IPS-15b (cell line): ENCODE results near the gene TARBP1.

Experiments used
- H3K27me3 ChIP-seq: one replicate; pipeline ENCODE4 v1.6.1; 2013; ENCODE audit warnings: low read length; ENCODE audit not compliant: control insufficient read depth, insufficient read depth
- H3K36me3 ChIP-seq: one replicate; pipeline ENCODE4 v1.6.1; 2013; ENCODE audit warnings: low read length; ENCODE audit not compliant: control insufficient read depth, insufficient read depth
- H3K4me1 ChIP-seq: one replicate; pipeline ENCODE4 v1.6.1; 2013; ENCODE audit warnings: mild to moderate bottlenecking, low read length; ENCODE audit not compliant: control insufficient read depth, insufficient read depth
- H3K4me3 ChIP-seq: one replicate; pipeline ENCODE4 v1.5.1; 2013; ENCODE audit warnings: low read depth, low read length
- H3K9ac ChIP-seq: one replicate; pipeline ENCODE4 v1.6.1; 2013; ENCODE audit warnings: low read depth, mild to moderate bottlenecking, low read length
- H3K9me3 ChIP-seq: one replicate; pipeline ENCODE4 v1.6.1; 2013; ENCODE audit warnings: mild to moderate bottlenecking, low read length; ENCODE audit not compliant: control insufficient read depth, insufficient read depth

TARBP1 gene

GRCh38 chr1:234452406-234452965 is 26.5 kb downstream of the TARBP1 start:
- H3K27me3 ChIP-seq, result no peaks in the 10 kb centered on the region
- no peak overlapping the region for H3K4me3 ChIP-seq
- no peaks in the 10 kb centered on the region for H3K36me3 ChIP-seq
- H3K9ac ChIP-seq, result no peak overlapping the region
- H3K4me1 ChIP-seq, result no peaks in the 10 kb centered on the region
- no peaks in the 10 kb centered on the region for H3K9me3 ChIP-seq

GRCh38 chr1:234440348-234440747 is 38.6 kb downstream of the TARBP1 start:
- Histone ChIP-seq H3K27me3 (no peaks in the 10 kb centered on the region), H3K9ac (no peak overlapping the region), H3K4me3 (no peak overlapping the region), H3K36me3 (no peaks in the 10 kb centered on the region), H3K4me1 (no peaks in the 10 kb centered on the region), H3K9me3 (no peaks in the 10 kb centered on the region)

GRCh38 chr1:234438579-234438978 is 40.4 kb downstream of the TARBP1 start:
- H3K9ac ChIP-seq, result no peak overlapping the region
- H3K9me3 ChIP-seq, result no peaks in the 10 kb centered on the region
- no peaks in the 10 kb centered on the region for H3K4me1 ChIP-seq
- no peaks in the 10 kb centered on the region for H3K27me3 ChIP-seq
- no peaks in the 10 kb centered on the region for H3K36me3 ChIP-seq
- no peak overlapping the region for H3K4me3 ChIP-seq

- Histone ChIP-seq H3K9ac (no peak overlapping the region), H3K27me3 (no peaks in the 10 kb centered on the region), H3K4me1 (no peaks in the 10 kb centered on the region), H3K4me3 (no peak overlapping the region), H3K36me3 (no peaks in the 10 kb centered on the region), H3K9me3 (no peaks in the 10 kb centered on the region)
Observed at GRCh38 chr1:234437423-234438171, 41.4 kb downstream of the TARBP1 start.

- H3K9me3 ChIP-seq, result no peaks in the 10 kb centered on the region
- no peaks in the 10 kb centered on the region for H3K27me3 ChIP-seq
- no peaks in the 10 kb centered on the region for H3K36me3 ChIP-seq
- no peak overlapping the region for H3K4me3 ChIP-seq
- no peaks in the 10 kb centered on the region for H3K4me1 ChIP-seq
- no peak overlapping the region for H3K9ac ChIP-seq
Observed at GRCh38 chr1:234435620-234436019, 43.4 kb downstream of the TARBP1 start.

- Histone ChIP-seq H3K4me1 (no peaks in the 10 kb centered on the region), H3K9ac (no peak overlapping the region), H3K27me3 (no peaks in the 10 kb centered on the region), H3K36me3 (no peaks in the 10 kb centered on the region), H3K9me3 (no peaks in the 10 kb centered on the region), H3K4me3 (no peak overlapping the region)
Observed at GRCh38 chr1:234434706-234435105, 44.3 kb downstream of the TARBP1 start.

- H3K9ac ChIP-seq, result no peak overlapping the region
- no peaks in the 10 kb centered on the region for H3K36me3 ChIP-seq
- no peaks in the 10 kb centered on the region for H3K9me3 ChIP-seq
- no peak overlapping the region for H3K4me3 ChIP-seq
- no peaks in the 10 kb centered on the region for H3K27me3 ChIP-seq
- H3K4me1 ChIP-seq, result no peaks in the 10 kb centered on the region
Observed at GRCh38 chr1:234433563-234434285, 45.3 kb downstream of the TARBP1 start.

GRCh38 chr1:234431255-234431654 is 47.7 kb downstream of the TARBP1 start:
- H3K36me3 ChIP-seq, result peaks cover 2% of the 10 kb centered on the region

GRCh38 chr1:234430691-234431090 is 48.3 kb downstream of the TARBP1 start:
- H3K4me1 ChIP-seq, result no peaks in the 10 kb centered on the region
- no peak overlapping the region for H3K4me3 ChIP-seq
- no peaks in the 10 kb centered on the region for H3K27me3 ChIP-seq
- peaks cover 2% of the 10 kb centered on the region for H3K36me3 ChIP-seq
- no peaks in the 10 kb centered on the region for H3K9me3 ChIP-seq
- H3K9ac ChIP-seq, result no peak overlapping the region

More at GRCh38 chr1:234431255-234431654, 47.7 kb downstream of the TARBP1 start:
- H3K4me1 ChIP-seq, result no peaks in the 10 kb centered on the region
- no peaks in the 10 kb centered on the region for H3K9me3 ChIP-seq
- H3K27me3 ChIP-seq, result no peaks in the 10 kb centered on the region
- no peak overlapping the region for H3K9ac ChIP-seq
- H3K4me3 ChIP-seq, result no peak overlapping the region

GRCh38 chr1:234429434-234429806 is 49.6 kb downstream of the TARBP1 start:
- H3K36me3 ChIP-seq, result peaks cover 2% of the 10 kb centered on the region
- H3K27me3 ChIP-seq, result no peaks in the 10 kb centered on the region
- no peak overlapping the region for H3K4me3 ChIP-seq
- H3K9me3 ChIP-seq, result no peaks in the 10 kb centered on the region
- H3K9ac ChIP-seq, result no peak overlapping the region
- H3K4me1 ChIP-seq, result no peaks in the 10 kb centered on the region

GRCh38 chr1:234427950-234428646 is 50.9 kb downstream of the TARBP1 start:
- no peak overlapping the region for H3K9ac ChIP-seq
- H3K9me3 ChIP-seq, result no peaks in the 10 kb centered on the region
- H3K4me1 ChIP-seq, result no peaks in the 10 kb centered on the region
- no peaks in the 10 kb centered on the region for H3K27me3 ChIP-seq
- H3K36me3 ChIP-seq, result peaks cover 2% of the 10 kb centered on the region
- H3K4me3 ChIP-seq, result no peak overlapping the region
